GM10266 (cell line): ENCODE data around the gene PSENEN.
A peak's percentile ranks its signal among the peaks of the same experiment; 100 is the strongest.

Experiments used
- DNase-seq: peaks from one replicate; pipeline ENCODE4 v3.0.0; 2012; ENCODE audit errors: extremely low spot score
- TF ChIP-seq, protein P1 (sequence below): IDR thresholded peaks from 2 replicates; pipeline ENCODE4 v1.5.1; 2012; ENCODE audit warnings: mild to moderate bottlenecking, low read depth; ENCODE audit not compliant: control insufficient read depth, insufficient read depth; ENCODE audit errors: missing control alignments

PSENEN gene

DNA sequence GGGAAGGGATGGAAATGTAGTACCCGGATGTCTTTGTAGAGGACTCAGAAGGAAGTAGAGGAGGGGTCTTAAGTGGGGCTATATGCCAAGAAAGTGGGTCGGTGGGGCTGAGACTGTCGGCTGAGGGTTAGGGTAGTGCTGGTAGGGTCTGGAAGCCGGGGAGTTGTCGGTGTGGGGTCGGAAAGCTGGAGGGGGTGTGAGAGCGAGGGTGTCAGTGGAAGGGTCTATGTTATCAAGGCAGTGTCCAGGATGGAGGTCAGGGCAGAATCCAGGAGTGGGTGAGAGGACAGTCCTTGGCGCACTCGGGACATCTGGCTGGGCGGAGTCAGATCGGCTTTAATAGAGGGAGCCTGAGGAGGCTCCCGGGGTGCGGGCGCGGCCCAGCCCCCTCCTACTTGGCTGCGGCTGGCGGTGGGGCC, 9.7 kb downstream of the PSENEN start:
- DNase-seq: no peak
- TF ChIP-seq, protein P1, sequence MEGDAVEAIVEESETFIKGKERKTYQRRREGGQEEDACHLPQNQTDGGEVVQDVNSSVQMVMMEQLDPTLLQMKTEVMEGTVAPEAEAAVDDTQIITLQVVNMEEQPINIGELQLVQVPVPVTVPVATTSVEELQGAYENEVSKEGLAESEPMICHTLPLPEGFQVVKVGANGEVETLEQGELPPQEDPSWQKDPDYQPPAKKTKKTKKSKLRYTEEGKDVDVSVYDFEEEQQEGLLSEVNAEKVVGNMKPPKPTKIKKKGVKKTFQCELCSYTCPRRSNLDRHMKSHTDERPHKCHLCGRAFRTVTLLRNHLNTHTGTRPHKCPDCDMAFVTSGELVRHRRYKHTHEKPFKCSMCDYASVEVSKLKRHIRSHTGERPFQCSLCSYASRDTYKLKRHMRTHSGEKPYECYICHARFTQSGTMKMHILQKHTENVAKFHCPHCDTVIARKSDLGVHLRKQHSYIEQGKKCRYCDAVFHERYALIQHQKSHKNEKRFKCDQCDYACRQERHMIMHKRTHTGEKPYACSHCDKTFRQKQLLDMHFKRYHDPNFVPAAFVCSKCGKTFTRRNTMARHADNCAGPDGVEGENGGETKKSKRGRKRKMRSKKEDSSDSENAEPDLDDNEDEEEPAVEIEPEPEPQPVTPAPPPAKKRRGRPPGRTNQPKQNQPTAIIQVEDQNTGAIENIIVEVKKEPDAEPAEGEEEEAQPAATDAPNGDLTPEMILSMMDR: no peak

GRCh38 chr19:35755550-35756376, 10.3 kb downstream of the PSENEN start:
- TF ChIP-seq, protein P1: no peak

GRCh38 chr19:35756377-35757230, 11.2 kb downstream of the PSENEN start, which contains the start of gene HSPB6:
Gene HSPB6 (minus strand): TSS chr19:35757029. CDS start chr19:35757008, 21 bp downstream.
- TF ChIP-seq, protein P1: no peak
- DNase-seq: no peak

More at GRCh38 chr19:35755550-35756376, 10.3 kb downstream of the PSENEN start:
- DNase-seq: peak; percentile 24

DNA sequence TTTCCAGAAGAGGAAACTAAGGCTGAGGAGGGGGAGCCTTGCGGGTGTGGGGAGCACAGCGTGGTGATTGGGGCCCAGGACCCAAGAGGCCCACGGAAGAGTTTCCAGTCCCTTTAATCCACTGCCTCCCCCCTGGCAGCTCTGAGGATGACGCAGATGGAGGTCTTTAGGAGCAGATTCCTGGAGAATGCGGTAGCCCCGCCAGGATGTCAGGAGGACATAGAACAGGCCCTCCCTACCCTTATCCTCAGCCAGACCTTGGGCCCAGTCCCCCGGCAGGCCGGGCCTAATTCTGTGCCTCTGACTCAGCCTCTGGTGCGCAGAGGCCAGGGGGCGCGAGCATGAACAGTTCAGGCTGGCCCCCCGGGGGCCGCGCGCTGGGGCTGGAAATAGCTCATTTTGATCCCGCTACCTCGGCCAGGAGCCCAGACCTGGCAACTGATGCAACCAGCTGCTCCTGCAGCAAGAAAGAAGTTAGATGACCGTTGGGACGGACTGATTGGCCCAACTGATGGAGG, 11.8 kb downstream of the PSENEN start:
- TF ChIP-seq, protein P1: no peak
- DNase-seq: no peak

DNA sequence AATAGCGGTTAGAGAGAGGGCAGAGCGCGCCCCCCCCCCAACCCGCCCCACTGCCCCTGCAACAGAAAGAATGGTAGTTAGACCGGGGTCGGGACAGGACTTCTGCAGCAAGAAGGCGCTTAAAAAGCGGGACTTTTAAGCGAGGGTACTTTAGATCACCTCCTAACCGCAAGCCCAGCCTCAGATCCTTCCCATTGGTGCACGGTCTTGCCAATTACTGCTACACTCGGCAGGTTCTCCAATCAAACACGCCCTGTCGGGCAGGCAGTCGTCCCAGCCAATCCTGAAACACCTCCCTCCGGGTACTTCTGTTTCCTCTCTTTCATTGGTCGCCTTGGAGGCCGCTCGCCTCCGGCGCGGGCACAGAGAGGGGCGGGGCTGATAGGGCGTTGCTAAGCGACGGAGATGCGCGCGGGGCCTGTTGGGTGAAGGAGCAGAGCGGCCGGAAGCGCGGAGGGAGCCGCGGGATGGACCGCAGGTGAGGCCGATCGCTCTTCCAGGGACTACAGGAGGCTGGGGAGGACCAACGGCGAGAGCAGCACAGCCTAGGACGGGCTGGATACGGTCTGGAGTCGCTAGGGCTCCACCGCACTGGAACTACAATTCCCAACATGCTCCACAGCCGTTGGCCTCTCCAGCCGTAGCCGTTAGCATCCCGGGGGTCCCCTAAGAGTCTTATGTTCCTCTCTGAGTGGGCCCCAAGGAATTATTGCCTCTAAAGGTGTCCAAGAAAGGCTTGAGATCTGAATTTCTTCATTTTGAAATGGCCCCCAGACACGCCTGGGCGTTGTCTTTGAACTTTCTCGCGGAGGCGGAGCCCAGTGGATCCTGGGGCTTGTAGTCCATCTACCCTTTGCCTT, 12.5 kb downstream of the PSENEN start, which contains the start of gene PROSER3:
Gene PROSER3, plus strand, starts transcription at position 428 of the 860 bp plus-strand sequence. Its CDS starts 40 bp downstream, at position 468.
- DNase-seq: peak; percentile 99
- TF ChIP-seq, protein P1: no peak

DNA sequence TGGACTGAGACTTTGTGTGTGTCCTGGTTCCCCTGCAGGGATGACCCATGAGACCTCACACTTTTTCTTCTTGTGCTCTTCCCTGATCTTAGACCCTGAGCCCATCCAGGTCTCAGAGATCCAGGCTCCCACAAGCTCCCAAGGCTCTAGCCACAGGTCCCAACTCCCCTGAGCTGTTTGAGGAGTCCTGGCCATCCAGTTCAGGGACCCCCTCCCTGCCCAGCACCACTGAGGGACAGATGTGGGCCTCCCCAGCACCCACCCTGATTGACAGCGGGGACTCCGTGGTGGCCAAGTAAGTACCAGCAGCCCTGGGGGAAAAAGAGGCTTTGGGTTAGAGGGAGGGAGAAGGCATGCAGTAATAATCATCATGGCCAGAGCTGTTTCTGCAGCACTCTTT, 14.2 kb downstream of the PSENEN start:
- DNase-seq: no peak
- TF ChIP-seq, protein P1: no peak
